Measurements from ENCODE around the gene SPOCK1. TPM values are rescaled to one million over a fixed set of nuclear protein-coding genes. Genes with fewer than 3 reads are reported as not detected.
A peak's percentile ranks its signal among the peaks of the same experiment; 100 is the strongest.
"Not testable (repeated sequence)": the region's sequence is repeated elsewhere in the genome, so short reads cannot be mapped to it uniquely, and the experiment has no call there.

SPOCK1 gene
- polyA plus RNA-seq, 1 donor = 6.3 TPM

- H3K27me3 ChIP-seq (ENCODE audit: control insufficient read depth, insufficient read depth, low read length); H3K36me3 ChIP-seq (ENCODE audit: control insufficient read depth, insufficient read depth, low read length); H3K27ac ChIP-seq (ENCODE audit: low read length); H3K4me1 ChIP-seq (ENCODE audit: control insufficient read depth, insufficient read depth, low read length); H3K9me3 ChIP-seq (ENCODE audit: control insufficient read depth, low read depth, low read length); H3K4me3 ChIP-seq (ENCODE audit: low read length); DNase-seq: not testable (repeated sequence)
- no CpG with 5 or more reads among the region's 5 CpGs for WGBS (ENCODE audit: insufficient coverage, low lambda C conversion rate)
Observed at GRCh38 chr5:136954142-136954541, 545.0 kb downstream of the SPOCK1 start.

- no CpG with 5 or more reads among the region's 8 CpGs for WGBS (ENCODE audit: insufficient coverage, low lambda C conversion rate)
- not testable (repeated sequence) for H3K4me3 ChIP-seq (ENCODE audit: low read length); H3K9me3 ChIP-seq (ENCODE audit: control insufficient read depth, low read depth, low read length); H3K27ac ChIP-seq (ENCODE audit: low read length); H3K27me3 ChIP-seq (ENCODE audit: control insufficient read depth, insufficient read depth, low read length); H3K4me1 ChIP-seq (ENCODE audit: control insufficient read depth, insufficient read depth, low read length); H3K36me3 ChIP-seq (ENCODE audit: control insufficient read depth, insufficient read depth, low read length)
- peak in 1 of 2 donors; percentile 9 for DNase-seq
Observed at GRCh38 chr5:136953346-136954069, 545.6 kb downstream of the SPOCK1 start.

- H3K27me3 ChIP-seq (ENCODE audit: control insufficient read depth, insufficient read depth, low read length) = no peaks in the 10 kb centered on the region
- no peak overlapping the region for H3K4me3 ChIP-seq (ENCODE audit: low read length)
- no peaks in the 10 kb centered on the region for H3K36me3 ChIP-seq (ENCODE audit: control insufficient read depth, insufficient read depth, low read length)
- H3K4me1 ChIP-seq (ENCODE audit: control insufficient read depth, insufficient read depth, low read length) = no peaks in the 10 kb centered on the region
- no peak overlapping the region for H3K27ac ChIP-seq (ENCODE audit: low read length)
- H3K9me3 ChIP-seq (ENCODE audit: control insufficient read depth, low read depth, low read length) = no peaks in the 10 kb centered on the region
- DNase-seq = no peak
Observed at GRCh38 chr5:136927571-136927970, 571.6 kb downstream of the SPOCK1 start.

- no peak overlapping the region for H3K4me3 ChIP-seq (ENCODE audit: low read length)
- no CpG with 5 or more reads among the region's 2 CpGs for WGBS (ENCODE audit: insufficient coverage, low lambda C conversion rate)
Observed at GRCh38 chr5:136926073-136926472, 573.1 kb downstream of the SPOCK1 start.

More at GRCh38 chr5:136926073-136926472, 573.1 kb downstream of the SPOCK1 start:
- Histone ChIP-seq H3K9me3 (ENCODE audit: control insufficient read depth, low read depth, low read length) (no peaks in the 10 kb centered on the region), H3K36me3 (ENCODE audit: control insufficient read depth, insufficient read depth, low read length) (no peaks in the 10 kb centered on the region), H3K27ac (ENCODE audit: low read length) (no peak overlapping the region), H3K4me1 (ENCODE audit: control insufficient read depth, insufficient read depth, low read length) (no peaks in the 10 kb centered on the region), H3K27me3 (ENCODE audit: control insufficient read depth, insufficient read depth, low read length) (no peaks in the 10 kb centered on the region)
- no peak for DNase-seq

Other genes with a start within 250 kb of the SPOCK1 start
- 7.2 TPM for gene KLHL3, start 236.8 kb upstream of the SPOCK1 start, polyA plus RNA-seq